ENCODE data around the gene AGXT.

The AGXT gene

GRCh38 chr2:240928476-240929363, 60.1 kb downstream of the AGXT start:
- no peak for DNase-seq (ENCODE audit: low spot score)

- no peak for DNase-seq (ENCODE audit: low spot score)
Measured at GRCh38 chr2:240929364-240930095, 60.9 kb downstream of the AGXT start.
